ENCODE data around the gene ADAP2.
"Not testable (repeated sequence)": the region's sequence is repeated elsewhere in the genome, so short reads cannot be mapped to it uniquely, and the experiment has no call there.

DNA sequence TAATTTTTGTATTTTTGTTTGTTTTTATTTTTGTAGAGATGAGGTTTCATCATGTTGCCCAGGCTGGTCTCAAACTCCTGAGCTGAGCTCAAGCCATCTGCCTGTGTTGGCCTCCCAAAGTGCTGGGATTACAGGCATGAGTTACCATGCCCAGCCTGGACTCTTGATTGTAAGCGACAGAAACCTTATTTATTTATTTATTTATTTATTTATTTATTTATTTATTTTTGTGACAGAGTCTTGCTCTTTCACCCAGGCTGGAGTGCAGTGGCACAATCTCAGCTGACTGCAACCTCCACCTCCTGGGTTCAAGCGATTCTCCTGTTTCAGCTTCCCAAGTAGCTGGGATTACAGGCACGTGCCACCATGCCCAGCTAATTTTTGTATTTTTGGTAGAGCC is 8.1 kb downstream of the ADAP2 start:
- TF ChIP-seq, protein P1, sequence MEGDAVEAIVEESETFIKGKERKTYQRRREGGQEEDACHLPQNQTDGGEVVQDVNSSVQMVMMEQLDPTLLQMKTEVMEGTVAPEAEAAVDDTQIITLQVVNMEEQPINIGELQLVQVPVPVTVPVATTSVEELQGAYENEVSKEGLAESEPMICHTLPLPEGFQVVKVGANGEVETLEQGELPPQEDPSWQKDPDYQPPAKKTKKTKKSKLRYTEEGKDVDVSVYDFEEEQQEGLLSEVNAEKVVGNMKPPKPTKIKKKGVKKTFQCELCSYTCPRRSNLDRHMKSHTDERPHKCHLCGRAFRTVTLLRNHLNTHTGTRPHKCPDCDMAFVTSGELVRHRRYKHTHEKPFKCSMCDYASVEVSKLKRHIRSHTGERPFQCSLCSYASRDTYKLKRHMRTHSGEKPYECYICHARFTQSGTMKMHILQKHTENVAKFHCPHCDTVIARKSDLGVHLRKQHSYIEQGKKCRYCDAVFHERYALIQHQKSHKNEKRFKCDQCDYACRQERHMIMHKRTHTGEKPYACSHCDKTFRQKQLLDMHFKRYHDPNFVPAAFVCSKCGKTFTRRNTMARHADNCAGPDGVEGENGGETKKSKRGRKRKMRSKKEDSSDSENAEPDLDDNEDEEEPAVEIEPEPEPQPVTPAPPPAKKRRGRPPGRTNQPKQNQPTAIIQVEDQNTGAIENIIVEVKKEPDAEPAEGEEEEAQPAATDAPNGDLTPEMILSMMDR (IDR thresholded peaks at IDR 0.05; ENCODE audit: control extremely low read depth in 1 of 3, insufficient read depth in 1 of 3, low read depth in 1 of 3, low read length in 3 of 3) = not testable (repeated sequence)
- TF ChIP-seq CREB1 (IDR thresholded peaks at IDR 0.05); FOSL1 (IDR thresholded peaks at IDR 0.05; ENCODE audit: insufficient read depth, low read depth, low read length); POLR2A (IDR thresholded peaks at IDR 0.05; ENCODE audit: control extremely low read depth in 1 of 2, low read depth in 2 of 2, low read length in 2 of 2); CHD2 (IDR thresholded peaks at IDR 0.05; ENCODE audit: low read length); BRCA1 (IDR thresholded peaks at IDR 0.05; ENCODE audit: low read depth, low read length); POU5F1 (IDR thresholded peaks at IDR 0.05; ENCODE audit: low read depth, low read length); TAF1 (IDR thresholded peaks at IDR 0.05; ENCODE audit: low read depth, low read length); EP300 (IDR thresholded peaks at IDR 0.05; ENCODE audit: borderline replicate concordance in 1 of 2, low read depth in 2 of 2, low read length in 2 of 2); YY1 (IDR thresholded peaks at IDR 0.05; ENCODE audit: low read depth, low read length); SIX5 (IDR thresholded peaks at IDR 0.05; ENCODE audit: low read depth, low read length); ATF3 (IDR thresholded peaks at IDR 0.05; ENCODE audit: insufficient read depth, low read depth, low read length): not testable (repeated sequence)
- TF ChIP-seq, protein P2, sequence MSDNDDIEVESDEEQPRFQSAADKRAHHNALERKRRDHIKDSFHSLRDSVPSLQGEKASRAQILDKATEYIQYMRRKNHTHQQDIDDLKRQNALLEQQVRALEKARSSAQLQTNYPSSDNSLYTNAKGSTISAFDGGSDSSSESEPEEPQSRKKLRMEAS (IDR thresholded peaks at IDR 0.05) = not testable (repeated sequence)

Measured in H1 (cell line).